NCI-H2196 treated with DMSO at 0.1 percent for 48 hours (cell line): ENCODE measurements around the gene KIF3B.

ENCODE experiments used
- DNase-seq: peaks from one replicate; lab custom pipeline; 2025; ENCODE audit not compliant: unreplicated experiment; lab: John Stamatoyannopoulos, UW

The KIF3B gene

GRCh38 chr20:32277361-32278198 lies at the start of gene KIF3B:
Gene KIF3B (plus strand): TSS chr20:32277651. CDS start chr20:32309778, 32,127 bp downstream.
- DNase-seq = peak; percentile 81

- no peak for DNase-seq
Measured at GRCh38 chr20:32227744-32228688, 49.4 kb upstream of the KIF3B start.

- no peak for DNase-seq
Measured at GRCh38 chr20:32229251-32229747, 48.2 kb upstream of the KIF3B start.

- DNase-seq = no peak
Measured at GRCh38 chr20:32230707-32231106, 46.7 kb upstream of the KIF3B start.

GRCh38 chr20:32231245-32231644 lies 46.2 kb upstream of the KIF3B start:
- DNase-seq = no peak

- DNase-seq = no peak
Measured at GRCh38 chr20:32231847-32232246, 45.6 kb upstream of the KIF3B start.

- DNase-seq = no peak
Measured at GRCh38 chr20:32232326-32232886, 45.0 kb upstream of the KIF3B start.

GRCh38 chr20:32233286-32233685 lies 44.2 kb upstream of the KIF3B start:
- DNase-seq = no peak

GRCh38 chr20:32234135-32234808 lies 43.2 kb upstream of the KIF3B start:
- no peak for DNase-seq

GRCh38 chr20:32235331-32236047 lies 42.0 kb upstream of the KIF3B start:
- DNase-seq = no peak

GRCh38 chr20:32236048-32236533 lies 41.4 kb upstream of the KIF3B start:
- DNase-seq = no peak

GRCh38 chr20:32236819-32237218 lies 40.6 kb upstream of the KIF3B start:
- DNase-seq = no peak

- DNase-seq = no peak
Measured at GRCh38 chr20:32237419-32237818, 40.0 kb upstream of the KIF3B start.

GRCh38 chr20:32238483-32239425 lies 38.7 kb upstream of the KIF3B start:
- DNase-seq = no peak

- DNase-seq = no peak
Measured at GRCh38 chr20:32240205-32240604, 37.2 kb upstream of the KIF3B start.

- DNase-seq = no peak
Measured at GRCh38 chr20:32241807-32242206, 35.6 kb upstream of the KIF3B start.

GRCh38 chr20:32244150-32244823 lies 33.2 kb upstream of the KIF3B start:
- DNase-seq = no peak

GRCh38 chr20:32244959-32245358 lies 32.5 kb upstream of the KIF3B start:
- no peak for DNase-seq
